HEK293 (cell line): Measurements from ENCODE around the gene SYNPO2.

ENCODE experiments used
- HOXD13 ChIP-seq: sonication (generic); formaldehyde crosslinking; IDR thresholded peaks from 2 replicates; pipeline ENCODE4 v1.8.0; 2022; ENCODE audit warnings: missing genetic modification reagents, borderline replicate concordance
- KLF17 ChIP-seq: fragments of 450-650 bp; formaldehyde crosslinking; IDR thresholded peaks from 2 replicates; pipeline ENCODE4 v1.5.1; 2016; ENCODE audit warnings: missing biosample characterization, missing genetic modification characterization
- KLF7 ChIP-seq: fragments of 450-650 bp; formaldehyde crosslinking; IDR thresholded peaks from 2 replicates; pipeline ENCODE4 v1.5.1; 2016; ENCODE audit warnings: missing biosample characterization, missing genetic modification characterization, borderline replicate concordance
- OVOL3 ChIP-seq: fragments of 450-650 bp; formaldehyde crosslinking; IDR thresholded peaks from 2 replicates; pipeline ENCODE4 v1.5.1; 2016; ENCODE audit warnings: missing biosample characterization, missing genetic modification characterization
- PATZ1 ChIP-seq: fragments of 450-650 bp; formaldehyde crosslinking; IDR thresholded peaks from 2 replicates; pipeline ENCODE4 v1.5.1; 2016; ENCODE audit warnings: missing biosample characterization, missing genetic modification characterization
- ZBTB44 ChIP-seq: fragments of 450-650 bp; IDR thresholded peaks from 2 replicates; pipeline ENCODE4 v1.5.1; 2018; ENCODE audit warnings: missing biosample characterization, mild to moderate bottlenecking, missing genetic modification characterization
- ZBTB48 ChIP-seq: fragments of 450-650 bp; formaldehyde crosslinking; IDR thresholded peaks from 2 replicates; pipeline ENCODE4 v1.5.1; 2016; ENCODE audit warnings: missing biosample characterization, missing genetic modification characterization
- ZEB2 ChIP-seq: fragments of 450-650 bp; formaldehyde crosslinking; IDR thresholded peaks from 2 replicates; pipeline ENCODE4 v1.5.1; 2016; ENCODE audit warnings: missing biosample characterization, missing genetic modification characterization
- ZIC2 ChIP-seq: fragments of 450-650 bp; formaldehyde crosslinking; IDR thresholded peaks from 2 replicates; pipeline ENCODE4 v1.5.1; 2016; ENCODE audit warnings: missing biosample characterization, missing genetic modification characterization
- ZNF140 ChIP-seq: fragments of 450-650 bp; formaldehyde crosslinking; IDR thresholded peaks from 2 replicates; pipeline ENCODE4 v1.5.1; 2016; ENCODE audit warnings: missing biosample characterization, missing genetic modification characterization
- ZNF146 ChIP-seq: fragments of 450-650 bp; formaldehyde crosslinking; IDR thresholded peaks from 2 replicates; pipeline ENCODE4 v1.5.1; 2016; ENCODE audit warnings: missing biosample characterization, missing genetic modification characterization
- ZNF148 ChIP-seq: fragments of 450-650 bp; formaldehyde crosslinking; IDR thresholded peaks from 2 replicates; pipeline ENCODE4 v1.5.0; 2017; ENCODE audit warnings: missing biosample characterization, missing genetic modification characterization, borderline replicate concordance
- ZNF169 ChIP-seq: fragments of 450-650 bp; formaldehyde crosslinking; IDR thresholded peaks from 2 replicates; pipeline ENCODE4 v1.5.1; 2016; ENCODE audit warnings: missing biosample characterization, missing genetic modification characterization
- ZNF24 ChIP-seq: fragments of 450-650 bp; formaldehyde crosslinking; IDR thresholded peaks from 2 replicates; pipeline ENCODE4 v1.5.1; 2016; ENCODE audit warnings: missing biosample characterization, missing genetic modification characterization
- ZNF248 ChIP-seq: fragments of 450-650 bp; formaldehyde crosslinking; IDR thresholded peaks from 2 replicates; pipeline ENCODE4 v1.5.1; 2017; ENCODE audit warnings: missing biosample characterization, missing genetic modification characterization
- ZNF350 ChIP-seq: fragments of 450-650 bp; formaldehyde crosslinking; IDR thresholded peaks from 2 replicates; pipeline ENCODE4 v1.5.0; 2017; ENCODE audit warnings: missing biosample characterization, mild to moderate bottlenecking, missing genetic modification characterization
- ZNF354C ChIP-seq: fragments of 450-650 bp; formaldehyde crosslinking; IDR thresholded peaks from 2 replicates; pipeline ENCODE4 v1.5.1; 2016; ENCODE audit warnings: missing biosample characterization, missing genetic modification characterization, low read depth, borderline replicate concordance
- ZNF398 ChIP-seq: fragments of 450-650 bp; formaldehyde crosslinking; IDR thresholded peaks from 2 replicates; pipeline ENCODE4 v1.5.1; 2017; ENCODE audit warnings: missing biosample characterization, missing genetic modification characterization
- ZNF449 ChIP-seq: fragments of 450-650 bp; formaldehyde crosslinking; IDR thresholded peaks from 2 replicates; pipeline ENCODE4 v1.5.1; 2017; ENCODE audit warnings: missing biosample characterization, mild to moderate bottlenecking, missing genetic modification characterization, moderate library complexity
- ZNF571 ChIP-seq: fragments of 450-650 bp; formaldehyde crosslinking; IDR thresholded peaks from 2 replicates; pipeline ENCODE4 v1.5.0; 2017; ENCODE audit warnings: missing biosample characterization, missing genetic modification characterization
- ZNF610 ChIP-seq: fragments of 450-650 bp; formaldehyde crosslinking; IDR thresholded peaks from 2 replicates; pipeline ENCODE4 v1.5.1; 2016; ENCODE audit warnings: missing biosample characterization, missing genetic modification characterization, borderline replicate concordance
- ZNF623 ChIP-seq: fragments of 450-650 bp; formaldehyde crosslinking; IDR thresholded peaks from 2 replicates; pipeline ENCODE4 v1.5.1; 2016; ENCODE audit warnings: missing biosample characterization, missing genetic modification characterization
- ZNF692 ChIP-seq: fragments of 450-650 bp; formaldehyde crosslinking; IDR thresholded peaks from 2 replicates; pipeline ENCODE4 v1.5.1; 2016; ENCODE audit warnings: missing biosample characterization, missing genetic modification characterization
- ZNF76 ChIP-seq: fragments of 450-650 bp; formaldehyde crosslinking; IDR thresholded peaks from 2 replicates; pipeline ENCODE4; 2016; ENCODE audit warnings: low read depth, missing biosample characterization, missing genetic modification characterization, borderline replicate concordance
- ZSCAN16 ChIP-seq: fragments of 450-650 bp; formaldehyde crosslinking; IDR thresholded peaks from 2 replicates; pipeline ENCODE4 v1.5.1; 2016; ENCODE audit warnings: missing biosample characterization, missing genetic modification characterization
- ZSCAN30 ChIP-seq: fragments of 450-650 bp; IDR thresholded peaks from 2 replicates; pipeline ENCODE4 v1.5.1; 2018; ENCODE audit warnings: missing biosample characterization, mild to moderate bottlenecking, missing genetic modification characterization, moderate library complexity

The SYNPO2 gene

GRCh38 chr4:118888666-118889311 is at the start of gene SYNPO2 (continued):
- peak; percentile 90; the same call in 1 of the 2 replicates for TF ChIP-seq KLF7 (tag by site-specific recombination)
- peak; percentile 50; the same call in 1 of the 2 replicates for TF ChIP-seq ZNF24 (tag by site-specific recombination)
- peak; percentile 51; the same call in 1 of the 2 replicates for TF ChIP-seq ZNF692 (tag by site-specific recombination)
- TF ChIP-seq ZNF146 (tag by site-specific recombination) = no peak
- TF ChIP-seq PATZ1 = peak; percentile 80
- TF ChIP-seq ZNF248 = no peak
- no peak for TF ChIP-seq ZNF623
- peak; percentile 95 for TF ChIP-seq ZBTB44 (tag by site-specific recombination)
- TF ChIP-seq OVOL3 (tag by site-specific recombination) = no peak
- peak; percentile 93 for TF ChIP-seq ZSCAN30 (tag by site-specific recombination)
- 0 out of 2 replicates have a peak, but pooled peaks have one; percentile 35 for TF ChIP-seq ZNF398
- peak; percentile 52; the same call in 1 of the 2 replicates for TF ChIP-seq ZNF449 (tag by site-specific recombination)
- no peak for TF ChIP-seq ZNF350 (tag by site-specific recombination)
- peak; percentile 64 for TF ChIP-seq ZEB2 (tag by site-specific recombination)
- TF ChIP-seq KLF17 (tag by site-specific recombination) = 0 out of 2 replicates have a peak, but pooled peaks have one; percentile 38
- peak; percentile 72 for TF ChIP-seq ZIC2 (tag by site-specific recombination)
- TF ChIP-seq ZSCAN16 (tag by site-specific recombination) = no peak
- TF ChIP-seq ZNF140 (tag by site-specific recombination) = no peak
- 0 out of 2 replicates have a peak, but pooled peaks have one; percentile 34 for TF ChIP-seq ZNF76 (tag by site-specific recombination)
- TF ChIP-seq ZNF610 (tag by site-specific recombination) = peak; percentile 89; the same call in 1 of the 2 replicates
- no peak for TF ChIP-seq ZBTB48 (tag by site-specific recombination)
- TF ChIP-seq HOXD13 (CRISPR knock-in tag) = no peak
- no peak for TF ChIP-seq ZNF571 (tag by site-specific recombination)
- no peak for TF ChIP-seq ZNF169 (tag by site-specific recombination)
- TF ChIP-seq ZNF354C (tag by site-specific recombination) = no peak
- TF ChIP-seq ZNF148 = no peak
